ENCODE data around the gene DIPK2A.
A peak's percentile ranks its signal among the peaks of the same experiment; 100 is the strongest.

The DIPK2A gene

GRCh38 chr3:143935678-143936077, 35.9 kb upstream of the DIPK2A start:
- H3K4me3 ChIP-seq (ENCODE audit: low read depth, low read length): no peak overlapping the region
- TF ChIP-seq POLR2A (IDR thresholded peaks at IDR 0.05; ENCODE audit: extremely low read depth, insufficient read length) (no peak), CTCF (IDR thresholded peaks at IDR 0.05; ENCODE audit: low read depth, low read length) (no peak), MYC (IDR thresholded peaks at IDR 0.05; ENCODE audit: low read depth, low read length) (no peak)
- no peak for DNase-seq (ENCODE audit: low read depth)

DNA sequence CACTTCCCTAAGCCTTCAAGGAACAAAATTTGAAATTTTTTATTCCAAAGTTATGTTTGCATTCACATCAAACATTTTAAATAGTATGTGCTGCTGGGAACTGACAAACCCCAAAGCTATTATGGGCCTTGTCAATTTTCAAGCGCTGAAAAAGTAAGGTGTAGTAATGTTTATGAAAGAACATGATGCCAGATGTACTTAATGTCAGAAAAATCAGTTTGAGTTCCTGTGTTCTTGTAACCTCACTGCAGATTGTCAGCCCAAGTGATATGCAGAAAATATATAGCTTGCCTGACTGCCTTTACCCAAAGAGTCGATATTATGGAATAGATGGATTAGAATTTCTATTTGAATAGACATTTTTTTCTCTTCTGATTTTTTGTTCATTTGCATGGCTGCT, 20.8 kb upstream of the DIPK2A start:
- TF ChIP-seq MYC (IDR thresholded peaks at IDR 0.05; ENCODE audit: low read depth, low read length): no peak
- no peak for TF ChIP-seq POLR2A (IDR thresholded peaks at IDR 0.05; ENCODE audit: extremely low read depth, insufficient read length)
- no peak for TF ChIP-seq MAX (IDR thresholded peaks at IDR 0.05; ENCODE audit: low read depth, low read length)
- TF ChIP-seq CTCF (IDR thresholded peaks at IDR 0.05; ENCODE audit: low read depth, low read length): no peak
- no peak overlapping the region for H3K4me3 ChIP-seq (ENCODE audit: low read depth, low read length)
- no peak for DNase-seq (ENCODE audit: low read depth)

GRCh38 chr3:143951351-143951971, 20.2 kb upstream of the DIPK2A start:
- TF ChIP-seq CTCF (IDR thresholded peaks at IDR 0.05; ENCODE audit: low read depth, low read length): peak; percentile 61
- TF ChIP-seq MAX (IDR thresholded peaks at IDR 0.05; ENCODE audit: low read depth, low read length): no peak
- no peak for TF ChIP-seq POLR2A (IDR thresholded peaks at IDR 0.05; ENCODE audit: extremely low read depth, insufficient read length)
- H3K4me3 ChIP-seq (ENCODE audit: low read depth, low read length): no peak overlapping the region
- DNase-seq (ENCODE audit: low read depth): peak; percentile 42

DNA sequence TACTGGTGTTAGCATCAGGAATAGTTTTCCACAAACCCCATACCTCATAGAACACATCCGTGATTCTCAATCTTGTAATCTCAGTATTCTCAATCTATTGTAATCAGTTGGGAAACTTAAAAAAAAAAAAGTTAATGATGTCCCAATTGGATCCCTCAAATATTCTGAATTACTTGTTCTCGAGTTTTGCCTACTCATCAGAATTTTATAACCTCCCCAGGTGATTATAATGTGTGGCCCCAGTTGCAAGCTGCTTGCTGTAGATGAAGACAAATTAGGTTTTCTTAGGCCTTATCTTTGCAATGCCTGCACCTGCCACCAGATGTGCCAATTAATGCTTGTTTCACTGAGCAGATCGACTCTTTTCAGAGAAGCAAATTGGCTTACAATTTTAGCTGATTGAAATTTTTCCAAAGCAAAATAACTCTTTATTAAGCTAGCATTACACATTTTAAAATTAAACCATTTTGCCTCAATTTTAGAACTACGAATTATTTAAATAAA, 19.0 kb upstream of the DIPK2A start:
- DNase-seq (ENCODE audit: low read depth): no peak
- H3K4me3 ChIP-seq (ENCODE audit: low read depth, low read length): no peak overlapping the region
- TF ChIP-seq MAX (IDR thresholded peaks at IDR 0.05; ENCODE audit: low read depth, low read length) (no peak), MYC (IDR thresholded peaks at IDR 0.05; ENCODE audit: low read depth, low read length) (no peak), CTCF (IDR thresholded peaks at IDR 0.05; ENCODE audit: low read depth, low read length) (no peak), POLR2A (IDR thresholded peaks at IDR 0.05; ENCODE audit: extremely low read depth, insufficient read length) (no peak)

DNA sequence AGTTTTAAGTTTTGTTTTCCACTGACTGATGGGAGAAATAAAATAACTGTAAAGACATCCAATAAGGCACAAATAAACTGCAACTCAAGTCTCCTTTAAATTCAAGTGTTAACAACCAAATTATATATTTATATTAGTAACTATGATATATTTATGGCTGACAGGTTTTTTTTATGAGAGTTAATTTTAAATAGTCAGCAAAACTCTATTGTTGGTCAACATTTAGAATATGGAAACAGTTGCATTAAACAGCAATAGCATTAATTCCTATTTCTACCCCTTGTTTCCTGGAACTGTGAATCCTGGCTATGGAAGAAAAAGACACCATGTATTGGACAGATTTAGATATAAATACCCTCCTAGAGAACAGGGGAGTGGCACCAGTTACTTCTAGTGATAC, 16.5 kb upstream of the DIPK2A start:
- no peak overlapping the region for H3K4me3 ChIP-seq (ENCODE audit: low read depth, low read length)
- no peak for TF ChIP-seq POLR2A (IDR thresholded peaks at IDR 0.05; ENCODE audit: extremely low read depth, insufficient read length)
- no peak for TF ChIP-seq MYC (IDR thresholded peaks at IDR 0.05; ENCODE audit: low read depth, low read length)
- no peak for TF ChIP-seq MAX (IDR thresholded peaks at IDR 0.05; ENCODE audit: low read depth, low read length)
- no peak for DNase-seq (ENCODE audit: low read depth)

- TF ChIP-seq MYC (IDR thresholded peaks at IDR 0.05; ENCODE audit: low read depth, low read length) (no peak), MAX (IDR thresholded peaks at IDR 0.05; ENCODE audit: low read depth, low read length) (no peak), POLR2A (IDR thresholded peaks at IDR 0.05; ENCODE audit: extremely low read depth, insufficient read length) (no peak), CTCF (IDR thresholded peaks at IDR 0.05; ENCODE audit: low read depth, low read length) (no peak)
- H3K4me3 ChIP-seq (ENCODE audit: low read depth, low read length): no peak overlapping the region
- no peak for DNase-seq (ENCODE audit: low read depth)
These were observed 14.8 kb upstream of the DIPK2A start for GRCh38 chr3:143956838-143957237.

Measured in NB4 (cell line).